Ramos (cell line): ENCODE data around the gene ATP6V1G3.
"Not testable (repeated sequence)": the region's sequence is repeated elsewhere in the genome, so short reads cannot be mapped to it uniquely, and the experiment has no call there.

Experiments used
- in situ Hi-C: fragments of 300-500 bp; cut with MboI; formaldehyde crosslinking; loops from one replicate; pipeline ENCODE4 v1.14.3; 2022; ENCODE audit warnings: low sequenced_read_pairs; ENCODE audit not compliant: unreplicated experiment

ATP6V1G3 gene

GRCh38 chr1:198498103-198498385 is 42.4 kb downstream of the ATP6V1G3 start:
- in situ Hi-C loops = no loop called here

DNA sequence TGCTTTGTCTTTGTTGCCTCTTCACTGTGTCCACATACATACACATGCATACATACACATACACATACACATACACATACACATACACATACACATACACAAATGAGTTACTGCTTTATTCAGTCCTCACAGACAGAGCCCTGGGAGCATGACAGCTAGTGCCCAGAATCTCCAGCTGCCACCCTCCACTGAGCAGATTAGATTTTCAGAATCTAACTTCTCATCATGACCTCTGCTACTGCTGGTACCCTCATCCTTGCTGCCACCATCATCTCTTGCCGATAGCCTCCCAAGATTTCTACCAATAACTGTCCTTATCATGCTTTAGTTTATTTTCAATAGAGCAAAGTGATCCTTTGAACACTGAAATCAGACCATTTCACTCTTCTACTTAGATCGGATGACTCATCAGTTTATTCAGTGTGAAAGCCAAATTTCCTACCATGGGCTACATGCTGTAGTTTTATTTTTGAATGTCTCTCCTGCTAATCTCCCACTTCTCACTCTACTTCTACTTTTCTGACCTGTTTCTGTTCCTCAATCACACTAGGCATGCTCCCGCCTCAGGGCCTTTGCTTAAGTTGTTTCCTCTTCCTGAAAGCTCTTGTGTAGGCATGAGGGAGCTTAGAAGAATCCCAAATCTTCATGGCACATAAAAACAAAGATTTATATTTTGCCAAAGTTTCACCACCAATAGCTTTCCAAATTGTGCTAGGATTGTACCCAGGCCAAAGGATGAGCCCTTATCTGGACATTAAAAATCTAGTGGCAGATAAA is 43.0 kb downstream of the ATP6V1G3 start:
- in situ Hi-C loops = no loop called here

- in situ Hi-C loops = no loop called here
Measured at GRCh38 chr1:198496216-198497143, 44.0 kb downstream of the ATP6V1G3 start.

DNA sequence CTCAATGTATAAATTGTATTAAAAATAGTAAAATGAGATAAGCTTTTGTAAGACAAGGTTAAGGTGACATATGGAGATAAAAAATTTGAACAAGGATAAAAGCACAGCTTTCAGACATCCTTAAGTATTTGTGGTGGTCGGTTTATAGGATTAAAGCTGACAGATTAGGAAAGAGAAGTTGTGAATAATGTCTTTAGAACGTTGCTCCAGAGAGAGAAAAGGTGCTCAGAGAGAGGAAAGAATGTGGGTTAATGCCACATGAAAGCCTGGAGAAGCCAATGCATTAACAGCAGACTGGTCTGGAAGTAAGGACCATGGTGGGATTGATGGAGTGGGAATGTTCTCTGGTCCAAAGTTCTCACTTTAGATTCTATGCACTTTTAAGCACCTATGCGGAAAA is 44.8 kb downstream of the ATP6V1G3 start:
- in situ Hi-C loops = no loop called here

DNA sequence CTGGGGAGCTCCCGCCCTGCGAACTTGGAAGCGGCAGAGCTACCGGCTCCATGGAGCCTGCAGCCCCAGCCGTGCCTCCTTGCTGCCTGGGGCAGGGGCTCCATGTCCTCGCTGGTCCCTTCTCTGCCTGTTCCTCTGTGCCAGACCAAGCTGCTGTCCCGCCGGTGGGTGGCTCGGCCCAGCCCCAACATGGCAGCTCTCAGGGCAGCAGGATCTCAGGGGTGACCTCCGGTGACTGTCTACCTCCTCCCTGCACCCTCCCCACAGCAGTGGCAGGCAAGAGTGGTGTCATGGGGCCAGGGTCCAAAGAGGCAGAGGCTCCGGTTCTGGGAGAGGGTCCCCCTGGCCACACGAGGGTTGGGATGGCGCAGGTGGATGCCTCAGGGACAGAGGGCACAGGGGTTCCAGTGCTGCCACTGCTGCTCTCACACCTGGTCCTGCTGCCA is 45.8 kb downstream of the ATP6V1G3 start:
- in situ Hi-C loops = no loop called here

DNA sequence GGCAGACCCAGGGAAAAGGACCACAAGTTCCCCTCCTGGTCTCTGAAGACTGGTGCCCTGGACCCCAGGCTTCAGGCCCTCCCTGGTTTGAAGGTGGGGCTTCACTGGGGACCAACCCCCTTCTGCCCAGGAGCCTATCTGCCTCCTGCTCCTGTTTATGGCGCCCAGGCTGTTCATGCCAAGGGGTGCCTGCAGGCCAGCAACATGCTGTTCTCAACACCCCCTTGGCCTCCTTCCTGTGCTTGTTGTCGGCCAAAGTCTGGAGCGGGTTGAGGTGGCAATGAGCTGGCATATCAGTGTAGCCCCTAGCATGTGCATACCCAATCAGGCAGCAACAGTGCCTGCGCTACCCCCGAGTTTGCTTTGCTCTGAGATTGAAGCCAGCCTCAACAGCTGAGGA is 46.3 kb downstream of the ATP6V1G3 start:
- in situ Hi-C loops = no loop called here

GRCh38 chr1:198493329-198493728 is 47.2 kb downstream of the ATP6V1G3 start:
- in situ Hi-C loops = no loop called here

DNA sequence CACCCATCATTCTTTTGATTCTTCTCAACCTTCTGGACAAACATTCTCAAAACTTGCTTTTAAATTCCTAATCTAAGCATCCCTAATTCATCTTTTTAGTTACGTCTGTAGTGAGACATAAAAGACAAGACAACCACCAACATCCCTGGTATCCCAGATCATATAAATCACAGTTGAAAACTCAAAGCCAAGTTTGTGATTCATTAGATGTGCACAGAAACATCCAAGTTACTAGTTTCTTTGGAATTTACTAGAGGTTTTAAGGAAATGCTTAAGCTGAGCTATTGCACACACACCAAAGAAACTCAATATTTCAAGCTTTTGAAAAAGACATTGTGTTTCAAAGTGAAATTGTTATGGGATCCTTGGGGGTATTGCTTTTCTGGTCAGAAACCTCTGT is 47.6 kb downstream of the ATP6V1G3 start:
- in situ Hi-C loops = no loop called here

- in situ Hi-C loops = no loop called here
Measured at GRCh38 chr1:198491596-198491995, 48.9 kb downstream of the ATP6V1G3 start.

GRCh38 chr1:198491028-198491427 is 49.5 kb downstream of the ATP6V1G3 start:
- in situ Hi-C loops = no loop called here

GRCh38 chr1:198490224-198490623 is 50.3 kb downstream of the ATP6V1G3 start:
- in situ Hi-C loops = no loop called here

DNA sequence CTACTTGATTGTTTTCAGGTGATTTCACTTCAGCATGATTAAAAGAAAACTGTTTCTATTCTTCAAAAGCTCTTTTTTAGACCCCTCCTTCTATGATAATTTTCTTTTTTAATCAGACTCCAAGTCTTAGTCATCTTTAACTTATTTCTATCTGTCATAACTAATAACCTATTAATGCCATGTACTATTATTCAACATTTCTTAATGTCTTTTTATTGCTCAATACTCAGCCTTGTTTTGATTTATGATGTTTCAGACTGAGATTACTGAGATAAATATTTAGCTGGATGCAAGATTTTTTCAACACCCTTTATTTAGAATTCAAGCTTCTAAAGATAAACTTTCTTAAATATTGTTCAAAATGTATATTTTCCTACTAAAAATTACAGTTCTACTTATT is 53.6 kb downstream of the ATP6V1G3 start:
- in situ Hi-C loops = no loop called here

DNA sequence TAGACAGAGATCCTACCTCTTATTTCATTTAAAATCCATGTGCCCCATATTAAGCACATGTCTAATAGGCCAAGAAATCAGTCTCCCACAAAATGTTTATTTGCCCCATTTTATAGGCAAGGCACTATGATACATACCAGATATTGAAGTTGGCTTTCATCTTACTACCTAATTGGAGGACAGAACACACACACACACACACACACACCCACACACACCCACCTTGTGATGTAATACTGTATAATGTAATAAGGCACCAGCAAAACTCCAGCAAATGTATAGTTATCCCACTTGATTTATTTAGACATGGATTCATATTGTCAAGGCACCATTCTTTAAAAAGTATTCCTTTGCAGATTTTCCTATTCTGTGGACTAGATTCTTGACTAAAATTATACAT is 56.8 kb downstream of the ATP6V1G3 start:
- in situ Hi-C loops = no loop called here

GRCh38 chr1:198483006-198483405 is 57.5 kb downstream of the ATP6V1G3 start:
- in situ Hi-C loops = no loop called here

DNA sequence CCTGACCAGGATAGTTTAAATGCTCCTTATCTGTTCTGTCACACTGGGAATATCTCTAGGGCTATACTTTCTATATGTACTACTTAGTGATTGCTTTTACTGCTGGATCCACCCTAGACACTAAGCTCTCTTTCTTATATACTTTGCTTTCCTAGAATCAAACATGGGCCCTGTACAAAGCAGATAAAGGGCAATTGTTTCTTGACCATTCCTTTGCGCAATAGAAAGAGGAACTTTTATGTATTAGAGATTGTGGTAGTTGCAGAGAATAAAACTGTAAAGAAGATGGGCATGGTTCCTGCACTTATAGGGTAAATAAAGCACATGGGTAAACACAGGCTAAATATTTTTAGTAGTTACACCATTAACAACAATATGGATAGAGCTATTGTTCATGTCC is 58.8 kb downstream of the ATP6V1G3 start:
- in situ Hi-C loops = no loop called here

GRCh38 chr1:198480876-198481275 is 59.6 kb downstream of the ATP6V1G3 start:
- in situ Hi-C loops = no loop called here

- in situ Hi-C loops = not testable (repeated sequence)
Measured at GRCh38 chr1:198477354-198477753, 63.1 kb downstream of the ATP6V1G3 start.
